GM19023 (cell line): ENCODE data around the gene SOD2.
A peak's percentile ranks its signal among the peaks of the same experiment; 100 is the strongest.
"Not testable (repeated sequence)": the region's sequence is repeated elsewhere in the genome, so short reads cannot be mapped to it uniquely, and the experiment has no call there.

Experiments
- ATAC-seq: cut with Tn5 transposase; IDR thresholded peaks from one replicate; pipeline ENCODE4 v1.9.1; 2021; ENCODE audit warnings: mild to moderate bottlenecking, moderate library complexity; ENCODE audit not compliant: unreplicated experiment

Gene SOD2

DNA sequence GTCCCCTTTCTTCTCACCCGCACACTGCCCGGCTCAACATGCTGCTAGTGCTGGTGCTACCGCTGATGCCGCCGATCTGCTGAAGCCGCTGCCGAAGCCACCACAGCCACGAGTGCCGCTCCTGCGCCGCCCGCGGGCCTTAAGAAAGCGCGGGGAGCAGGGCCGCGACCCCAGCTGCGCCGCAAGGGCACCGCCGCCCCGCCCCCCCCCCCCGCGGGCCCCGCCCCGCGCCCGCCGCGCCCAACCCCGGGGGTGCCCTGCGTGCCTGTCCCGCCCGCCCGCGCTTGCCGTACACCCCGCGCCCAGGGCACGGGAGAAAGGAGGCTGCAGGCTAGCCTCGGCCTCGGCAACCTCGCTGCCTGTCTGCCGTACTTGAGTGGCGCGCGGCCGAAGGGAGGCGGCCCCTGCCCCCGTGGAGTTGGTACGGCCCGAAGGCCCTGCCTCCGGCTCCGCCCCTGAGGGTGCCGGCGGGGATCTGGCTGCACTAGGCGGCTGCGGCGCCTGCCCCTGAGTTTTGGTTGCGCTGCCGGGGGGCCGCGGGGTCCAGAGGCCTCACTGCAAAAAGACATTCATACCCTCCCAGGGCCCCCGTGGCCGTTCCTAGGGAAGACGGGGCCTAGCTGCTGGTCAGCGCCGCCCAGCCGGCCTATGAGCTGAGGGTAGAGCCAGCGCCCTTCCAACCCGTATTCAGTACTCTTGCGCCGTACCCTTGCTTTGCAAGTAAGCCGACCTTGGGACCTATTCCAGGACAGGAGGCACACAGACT is at the start of gene SOD2:
Gene SOD2 (minus strand): TSS at position 114 of the 766 bp plus-strand sequence. CDS start 74 bp downstream, at position 40.
- peak; percentile 78 for ATAC-seq

DNA sequence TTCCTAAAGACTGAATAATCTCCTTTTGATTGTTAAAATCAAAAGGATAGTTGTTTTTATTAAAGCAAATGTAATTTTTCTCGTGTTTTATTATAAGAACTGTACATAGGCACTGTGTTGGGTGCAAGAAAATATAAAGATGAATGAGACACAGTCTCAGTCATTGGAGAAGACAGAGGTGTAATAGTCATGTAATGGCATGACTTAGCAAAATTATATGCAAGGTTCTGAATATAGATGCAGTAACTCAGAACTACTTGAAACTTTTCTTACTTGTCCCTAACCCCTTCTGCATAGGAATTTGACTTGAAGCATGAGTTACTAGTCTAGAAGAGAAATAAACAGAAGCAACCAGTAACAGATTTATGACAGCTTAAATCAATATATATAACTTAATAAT is 49.1 kb upstream of the SOD2 start:
- no peak for ATAC-seq

DNA sequence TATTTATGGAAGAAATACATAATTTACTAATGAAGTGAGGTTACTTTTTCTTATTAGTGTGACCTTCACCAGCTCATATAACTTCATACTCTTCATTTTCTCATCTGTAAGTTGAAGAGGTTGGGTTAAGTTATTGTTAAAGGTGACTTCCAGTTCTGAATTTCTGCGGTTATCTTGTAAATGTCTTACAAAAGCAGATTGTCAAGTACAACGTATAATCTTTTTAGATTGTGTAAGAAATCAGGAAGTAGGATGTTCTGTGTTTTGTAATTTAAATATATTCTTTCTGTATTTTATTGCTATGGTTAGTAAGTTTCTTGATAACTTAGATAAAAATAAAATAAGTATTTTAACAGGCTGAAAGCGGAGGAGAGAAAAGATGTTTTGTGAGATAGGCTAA is 46.3 kb upstream of the SOD2 start:
- no peak for ATAC-seq

DNA sequence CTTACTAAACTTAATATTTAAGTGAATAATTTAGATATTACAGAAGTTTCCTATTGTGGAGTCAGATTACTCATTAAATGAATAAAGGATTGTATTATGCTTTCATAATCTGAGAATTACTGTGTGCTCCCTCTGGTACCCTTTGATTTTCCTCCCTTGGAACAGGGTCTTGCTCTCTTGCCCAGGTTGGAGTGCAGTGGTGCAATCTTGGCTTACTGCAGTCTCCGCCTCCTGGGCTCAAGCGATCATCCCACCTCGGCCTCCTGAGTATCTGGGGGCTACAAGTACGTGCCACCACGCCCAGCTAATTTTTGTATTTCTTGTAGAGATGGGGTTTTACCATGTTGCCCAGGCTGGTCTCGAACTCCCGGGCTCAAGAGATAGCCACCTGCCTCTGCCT is 43.9 kb upstream of the SOD2 start:
- ATAC-seq: no peak

DNA sequence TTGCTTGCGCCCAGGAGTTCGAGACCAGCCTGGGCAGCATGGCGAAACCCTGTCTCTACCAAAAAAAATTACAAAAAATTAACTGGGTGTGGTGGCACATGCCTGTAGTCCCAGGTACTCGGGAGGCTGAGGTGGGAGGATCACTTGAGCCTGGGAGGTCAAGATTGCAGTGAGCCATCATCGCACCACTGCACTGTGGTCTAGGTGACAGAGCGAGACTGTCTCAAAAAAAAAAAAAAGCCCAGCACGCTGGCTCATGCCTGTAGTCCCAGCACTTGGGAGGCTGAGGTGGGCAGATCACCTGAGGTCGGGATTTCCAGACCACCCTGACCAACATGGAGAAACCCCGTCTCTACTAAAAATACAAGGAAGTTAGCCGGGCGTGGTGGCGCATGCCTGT is 40.4 kb upstream of the SOD2 start:
- ATAC-seq: not testable (repeated sequence)

DNA sequence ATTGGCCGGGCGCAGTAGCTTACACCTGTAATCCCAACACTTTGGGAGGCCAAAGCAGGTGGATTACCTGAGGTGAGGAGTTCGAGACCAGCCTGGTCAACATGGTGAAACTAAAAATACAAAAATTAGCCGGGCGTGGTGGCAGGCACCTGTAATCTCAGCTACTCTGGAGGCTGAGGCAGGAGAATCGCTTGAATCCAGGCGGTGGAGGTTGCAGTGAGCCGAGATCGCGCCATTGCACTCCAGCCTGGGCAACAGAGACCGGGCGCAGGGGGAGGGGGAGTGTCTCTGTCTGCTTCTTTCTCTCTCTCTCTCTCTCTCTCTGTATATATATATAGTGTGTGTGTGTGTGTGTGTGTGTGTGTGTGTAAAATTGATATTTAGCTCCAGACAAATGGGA is 39.5 kb upstream of the SOD2 start:
- ATAC-seq: not testable (repeated sequence)

DNA sequence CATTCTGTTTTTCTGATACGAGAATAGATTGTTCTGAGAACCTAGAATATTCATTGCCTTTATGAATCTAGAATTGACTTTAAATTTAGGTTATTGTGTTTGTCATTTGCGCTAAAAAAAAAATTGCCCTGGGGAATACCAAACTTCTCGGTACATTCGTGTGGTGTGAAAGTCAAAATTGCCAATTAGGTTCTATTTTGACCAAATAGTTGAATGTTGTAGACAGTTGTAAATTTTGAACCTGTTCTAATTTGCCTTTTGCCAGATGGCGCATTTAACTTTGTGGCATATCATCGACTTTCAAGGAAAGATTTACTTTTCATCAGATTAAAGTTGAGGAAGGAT is 37.3 kb upstream of the SOD2 start:
- ATAC-seq: no peak

DNA sequence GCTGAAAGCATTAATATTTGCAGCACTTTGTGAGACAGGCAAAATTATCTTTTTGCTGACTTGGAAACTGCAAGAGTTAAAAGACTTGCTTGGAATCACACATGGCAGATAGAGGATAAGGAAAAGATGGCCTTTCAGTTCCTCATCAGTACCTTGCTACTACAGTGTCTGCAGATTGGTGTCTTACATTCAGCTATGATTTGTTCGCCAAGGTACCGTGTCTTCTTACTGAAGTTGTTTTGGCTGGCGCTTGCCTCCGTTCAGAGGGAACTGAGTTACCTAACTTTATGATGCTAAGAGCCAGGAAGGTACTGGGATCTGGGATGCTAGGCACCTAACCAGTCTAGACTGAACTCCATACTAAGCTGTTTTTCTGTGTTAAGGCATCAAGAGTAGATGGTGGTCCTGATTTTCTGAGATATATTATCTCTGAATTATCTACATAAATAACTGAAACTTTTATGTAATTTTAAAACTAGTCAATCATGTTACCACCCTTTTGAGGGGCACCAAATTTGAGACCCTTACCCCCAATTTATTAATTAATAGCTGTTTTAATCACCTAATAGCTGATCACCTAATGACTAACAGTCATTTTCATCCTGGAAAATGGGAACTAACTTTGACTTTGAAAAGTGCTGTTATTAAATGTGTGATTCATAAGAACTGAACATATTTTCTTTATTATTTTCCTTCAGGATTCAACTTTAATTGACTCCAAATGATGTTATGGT is 36.7 kb upstream of the SOD2 start:
- ATAC-seq: no peak

DNA sequence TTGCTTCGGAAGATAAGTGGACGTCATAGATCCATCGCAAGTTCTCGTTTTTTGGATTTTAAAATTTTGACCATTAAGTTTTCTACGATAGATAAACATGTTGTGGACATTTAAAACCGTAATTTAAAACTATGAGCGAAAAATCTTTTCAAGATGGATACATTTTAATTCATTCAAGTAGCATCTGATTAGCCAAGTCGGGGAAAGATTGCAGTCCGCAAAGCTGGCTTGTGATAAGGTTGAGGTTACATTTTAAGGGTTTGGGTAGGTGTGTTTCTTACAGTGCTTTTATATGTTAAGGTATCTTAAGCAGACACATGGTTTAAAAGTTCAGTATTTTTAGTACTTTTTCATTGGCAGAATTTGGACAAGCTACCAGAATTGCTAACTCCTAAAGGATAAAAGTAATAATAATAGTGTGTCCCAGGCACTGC is 35.5 kb upstream of the SOD2 start:
- ATAC-seq: no peak

DNA sequence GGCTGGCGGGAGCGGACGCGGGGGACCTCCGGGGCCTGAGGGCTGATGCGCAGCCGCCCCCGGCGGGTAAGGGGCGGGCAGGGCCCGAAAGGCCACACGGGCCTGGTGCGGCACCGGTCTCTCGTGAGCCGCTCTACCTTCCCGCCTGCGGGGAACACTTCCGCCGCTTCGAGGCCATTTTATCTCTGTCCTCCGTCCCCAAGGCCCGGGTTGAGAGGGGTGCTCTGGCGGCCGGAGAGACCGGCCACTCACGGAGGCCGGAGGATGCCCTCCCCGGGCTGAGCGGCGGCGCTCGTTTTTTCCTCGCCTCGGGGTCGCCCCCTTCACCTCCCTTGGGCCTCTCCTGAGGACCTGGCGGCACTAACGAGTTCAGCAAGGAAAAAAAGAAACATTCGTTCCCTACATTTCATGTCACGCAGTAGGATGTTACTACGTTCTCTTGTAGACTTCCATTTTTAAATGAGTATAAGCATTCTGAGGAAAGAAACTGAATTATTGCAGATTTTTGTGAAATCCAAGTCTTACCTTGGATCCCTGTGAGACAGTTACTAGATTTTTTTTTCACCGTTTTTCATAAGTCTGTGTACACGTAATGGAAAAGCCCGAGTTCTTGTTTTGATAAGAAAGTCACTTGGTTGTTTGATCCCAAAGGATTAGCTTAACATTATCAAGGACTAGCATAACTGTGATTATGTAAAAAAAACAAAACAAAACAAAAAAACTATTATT is 34.8 kb upstream of the SOD2 start:
- ATAC-seq: peak; percentile 36

DNA sequence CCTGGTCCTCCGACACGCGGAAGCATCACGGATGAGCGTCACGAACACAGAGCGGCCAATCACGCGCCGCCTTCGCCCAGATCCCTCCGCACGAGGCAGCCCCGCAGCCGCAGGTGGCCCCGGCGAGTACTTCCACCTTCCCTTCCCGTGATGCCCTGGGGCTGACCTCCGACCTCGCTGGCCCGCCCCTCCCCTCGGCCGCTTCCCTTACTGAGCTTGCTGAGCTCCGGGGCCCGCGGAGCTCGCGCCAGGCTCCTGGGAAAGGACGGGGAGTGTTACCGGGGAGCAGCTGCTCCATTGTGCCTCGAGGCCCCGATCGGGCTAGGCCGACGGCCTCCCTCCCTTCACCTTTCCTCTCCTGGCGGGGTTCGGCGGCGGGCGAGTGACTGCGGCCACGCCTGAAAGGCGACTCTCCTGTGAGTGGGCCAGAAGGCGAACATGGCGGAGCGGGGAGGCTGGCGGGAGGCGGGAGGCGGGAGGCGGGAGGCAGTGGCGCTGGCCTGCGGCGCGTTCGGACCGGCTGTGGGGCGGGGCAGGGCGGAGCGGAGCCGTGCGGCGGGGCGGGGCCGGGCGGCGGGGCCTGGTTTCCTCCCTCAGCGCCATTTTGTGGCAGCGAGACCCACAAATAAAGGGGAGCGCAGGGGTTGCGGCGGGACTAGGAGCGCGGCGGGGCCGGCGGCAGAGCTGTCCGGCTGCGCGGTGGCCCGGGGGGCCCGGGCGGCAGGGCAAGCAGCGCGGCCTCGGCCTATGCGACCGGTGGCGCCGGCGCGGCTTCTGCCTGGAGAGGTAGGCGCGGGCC is 34.1 kb upstream of the SOD2 start, which contains the start of gene WTAP:
Gene WTAP (plus strand): TSS at position 589 of the 799 bp plus-strand sequence. CDS start 8,760 bp downstream, outside the sequence.
- ATAC-seq: peak; percentile 74

DNA sequence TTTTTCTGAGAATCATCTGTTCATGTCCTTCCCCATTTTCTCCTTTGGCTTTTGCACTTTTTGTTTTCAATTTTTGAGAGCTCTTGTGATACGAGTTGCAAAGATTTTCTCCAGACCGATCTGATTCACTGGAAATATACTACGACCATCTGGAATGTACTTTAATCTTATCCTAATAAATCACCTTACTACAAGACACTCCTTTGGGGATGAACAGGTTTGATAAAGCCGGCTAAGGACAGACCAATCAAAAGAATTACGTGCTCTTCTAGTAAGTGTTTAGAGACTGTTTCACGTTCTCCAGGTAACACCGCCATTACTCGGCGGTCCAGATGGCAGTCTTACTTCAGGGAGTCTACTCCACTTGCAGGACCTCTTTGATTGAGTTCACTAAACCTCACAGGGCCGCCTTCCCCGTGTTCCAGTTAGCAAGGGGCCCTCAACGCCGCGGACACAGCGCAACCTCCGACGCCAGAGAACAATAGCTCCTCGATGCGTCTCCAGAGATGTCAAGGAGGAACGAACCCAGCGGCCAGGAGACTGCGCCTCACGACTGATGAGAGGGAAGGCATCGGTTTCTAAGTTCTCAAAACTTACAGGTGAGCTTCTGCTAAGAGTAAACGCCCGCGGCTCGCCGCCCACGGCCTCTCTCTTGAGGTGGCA is 33.3 kb upstream of the SOD2 start:
- ATAC-seq: peak; percentile 19

DNA sequence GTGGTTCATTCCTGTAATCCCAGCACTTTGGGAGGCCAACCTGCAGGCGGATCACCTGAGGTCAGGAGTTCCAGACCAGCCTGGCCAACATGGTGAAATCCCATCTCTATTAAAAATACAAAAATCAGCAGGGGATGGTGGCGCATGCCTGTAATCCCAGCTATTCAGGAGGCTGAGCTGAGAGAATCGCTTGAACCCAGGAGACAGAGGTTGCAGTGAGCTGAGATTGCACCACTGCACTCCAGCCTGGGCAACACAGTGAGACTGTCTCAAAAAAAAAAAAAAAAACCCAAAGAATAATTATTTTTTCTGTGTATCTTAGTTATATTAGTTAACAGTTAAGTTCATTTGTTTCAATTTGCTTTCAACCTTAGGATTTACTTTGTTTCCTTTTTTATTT is 32.2 kb upstream of the SOD2 start:
- not testable (repeated sequence) for ATAC-seq

DNA sequence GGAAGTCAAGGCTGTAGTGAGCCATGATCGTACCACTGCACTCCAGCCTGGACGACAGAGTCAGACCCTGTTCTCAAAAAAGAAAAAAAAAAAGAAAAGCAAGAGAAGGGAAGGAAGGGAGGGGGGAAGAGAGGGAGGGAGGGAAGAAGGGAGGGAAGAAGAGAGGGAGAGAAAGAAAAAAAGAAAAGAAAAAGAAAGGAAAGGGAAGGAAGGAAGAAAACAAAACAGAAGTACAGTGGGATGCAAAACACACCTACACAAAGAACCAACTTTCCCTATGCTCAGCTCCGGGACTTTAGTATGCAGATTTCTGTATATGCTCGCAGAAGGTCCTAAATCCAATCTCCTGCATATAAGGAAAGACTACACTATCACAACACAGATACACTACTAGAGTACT is 31.7 kb upstream of the SOD2 start:
- no peak for ATAC-seq

DNA sequence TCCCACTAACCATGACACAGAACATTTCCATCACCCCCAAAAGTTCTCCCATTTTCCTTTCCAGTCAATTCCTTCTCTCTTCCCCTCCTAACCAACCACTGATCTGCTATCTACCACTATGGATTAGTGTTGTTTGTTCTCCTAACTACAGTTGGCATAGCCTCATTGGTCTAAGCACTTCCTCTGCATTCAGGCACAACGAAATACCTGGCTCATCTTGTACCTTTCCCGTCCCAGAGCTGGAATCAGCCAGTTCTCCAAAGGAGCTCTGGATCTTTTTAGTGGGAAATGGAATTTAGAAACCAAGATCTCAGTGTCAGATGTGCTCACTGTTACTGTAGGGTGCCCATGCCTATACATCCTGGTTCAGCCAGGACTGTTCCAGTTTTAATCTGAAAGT is 30.2 kb upstream of the SOD2 start:
- no peak for ATAC-seq

DNA sequence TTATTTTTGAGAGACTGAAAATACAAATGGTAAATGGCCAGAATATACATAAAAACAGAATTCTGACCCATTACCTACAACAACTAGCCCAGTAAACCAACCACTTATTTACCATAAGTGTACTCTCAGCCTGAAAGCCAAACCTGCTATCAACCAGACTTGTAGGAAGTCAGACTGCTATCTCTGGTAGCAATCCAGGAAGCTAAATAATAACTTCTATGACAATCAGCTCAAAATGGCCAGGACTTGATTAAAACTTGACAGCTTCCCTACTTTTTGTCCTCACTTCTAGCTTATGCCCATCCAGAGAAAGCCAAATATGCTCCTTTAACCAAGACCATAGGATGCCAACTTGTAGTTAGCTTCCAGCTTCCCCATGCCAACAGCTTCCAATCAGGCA is 29.6 kb upstream of the SOD2 start:
- ATAC-seq: no peak

DNA sequence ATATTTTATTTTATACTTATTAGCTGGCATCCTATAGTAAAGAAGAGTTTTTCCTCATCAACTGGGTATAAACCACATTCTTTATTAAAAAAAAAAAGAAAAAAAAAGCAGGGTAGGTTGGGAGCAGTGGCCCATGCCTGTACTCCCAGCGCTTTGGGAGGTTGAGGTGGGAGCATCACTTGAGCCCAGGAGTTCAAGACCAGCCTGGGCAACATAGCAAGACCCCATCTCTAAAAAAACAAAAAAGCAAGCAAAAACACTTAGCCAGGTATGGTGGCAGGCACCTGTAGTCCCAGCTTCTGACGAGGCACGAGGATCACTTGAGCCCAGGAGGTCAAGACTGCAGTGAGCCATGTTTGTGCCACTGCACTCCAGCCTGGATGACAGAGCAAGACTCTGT is 28.9 kb upstream of the SOD2 start:
- not testable (repeated sequence) for ATAC-seq

DNA sequence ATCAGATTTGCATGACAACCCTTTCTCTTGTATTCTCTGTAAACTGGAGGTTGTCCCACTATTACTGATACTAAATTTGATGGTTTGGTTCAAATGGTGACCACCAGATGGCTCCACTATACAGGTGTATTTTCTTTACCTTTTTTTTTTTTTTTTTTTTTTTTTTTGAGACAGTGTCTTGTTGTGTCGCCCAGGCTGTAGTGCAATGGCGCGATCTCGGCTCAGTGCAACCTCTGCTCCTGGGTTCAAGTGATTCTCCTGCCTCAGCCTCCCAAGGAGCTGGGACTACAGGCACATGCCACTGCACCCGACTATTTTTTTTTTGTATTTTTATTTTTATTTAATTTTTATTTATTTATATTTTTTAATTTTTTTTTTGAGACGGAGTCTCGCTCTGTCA is 27.7 kb upstream of the SOD2 start:
- ATAC-seq: no peak

DNA sequence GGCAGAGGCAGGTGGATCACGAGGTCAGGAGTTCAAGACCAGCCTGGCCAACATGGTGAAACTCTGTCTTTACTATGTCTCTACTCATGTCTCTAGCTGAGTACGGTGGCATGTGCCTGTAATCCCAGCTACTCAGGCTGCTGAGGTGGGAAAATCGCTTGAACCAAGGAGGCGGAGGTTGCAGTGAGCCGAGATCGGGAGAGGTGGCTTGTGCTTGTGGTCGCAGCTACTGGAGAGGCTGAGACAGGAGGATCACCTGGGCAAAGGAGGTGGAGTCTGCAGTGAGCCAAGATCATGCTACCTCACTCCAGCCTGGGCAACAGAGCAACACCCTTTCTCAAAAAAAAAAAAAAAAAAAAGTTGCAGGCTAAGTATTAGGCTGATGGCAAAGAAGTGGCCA is 26.2 kb upstream of the SOD2 start:
- no peak for ATAC-seq

DNA sequence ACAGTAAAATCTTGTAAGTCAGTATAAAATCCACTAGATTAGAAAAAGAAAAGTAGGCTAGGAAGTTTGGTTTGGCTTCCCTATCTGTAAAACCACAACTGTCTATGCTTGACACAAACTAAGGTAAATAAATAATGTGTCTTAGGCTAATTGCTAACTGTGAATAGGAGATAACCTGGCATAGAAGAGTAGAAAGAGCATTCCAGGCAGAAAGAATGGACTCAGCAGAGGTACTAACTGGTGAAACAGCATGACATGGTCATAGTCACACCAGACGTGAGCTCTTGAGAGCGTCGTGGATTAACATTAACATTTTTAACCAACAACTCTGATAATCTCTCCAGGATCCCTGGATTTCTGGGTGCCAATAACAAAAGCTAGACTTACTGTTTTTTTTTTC is 25.6 kb upstream of the SOD2 start:
- ATAC-seq: no peak
